ENCODE data around the gene SETD3.
"Not testable (repeated sequence)": the region's sequence is repeated elsewhere in the genome, so short reads cannot be mapped to it uniquely, and the experiment has no call there.

SETD3 gene

DNA sequence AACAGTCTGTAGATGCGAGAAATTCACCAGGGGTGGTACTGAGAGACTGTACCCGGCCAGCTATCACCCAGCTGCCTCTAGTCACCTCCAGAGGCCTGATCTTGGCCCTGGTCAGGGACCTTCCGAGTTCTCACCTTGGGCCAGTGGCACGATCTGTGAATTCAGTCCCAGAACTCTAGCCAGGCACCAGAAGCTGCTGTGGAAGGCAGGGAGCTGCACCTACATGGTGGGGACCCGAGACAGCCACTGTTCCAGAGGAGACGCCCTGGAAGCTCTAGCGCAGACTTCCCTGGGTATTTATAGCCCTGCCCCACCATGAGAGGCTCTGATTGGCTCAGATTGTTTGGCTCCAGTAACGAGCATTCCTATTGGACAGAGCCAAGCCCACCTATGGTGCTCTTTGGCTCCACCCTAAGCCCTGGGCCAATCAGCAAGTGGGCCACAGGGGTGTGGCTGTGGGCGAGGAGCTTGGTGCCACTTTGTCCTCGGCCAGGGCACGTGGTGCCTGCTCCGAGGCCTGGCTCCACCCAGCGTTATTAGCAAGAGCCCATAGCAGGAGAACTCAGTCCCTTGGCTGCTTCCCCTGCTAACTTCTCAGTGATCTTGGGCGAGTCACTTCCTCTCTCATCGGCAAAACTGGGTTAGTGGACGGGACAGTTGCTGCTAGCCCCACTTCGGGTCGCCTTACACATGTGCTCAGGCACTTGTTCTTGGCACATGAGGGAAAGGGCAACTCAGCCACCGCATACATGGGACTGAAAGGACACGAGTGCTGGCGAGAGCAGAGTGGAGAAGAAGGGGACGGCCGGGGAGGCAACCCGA lies 119.7 kb downstream of the SETD3 start:
- DNase-seq (ENCODE audit: low spot score) = no peak

- no peak for DNase-seq (ENCODE audit: low spot score)
These were observed 120.8 kb downstream of the SETD3 start for GRCh38 chr14:99359906-99360305.

DNA sequence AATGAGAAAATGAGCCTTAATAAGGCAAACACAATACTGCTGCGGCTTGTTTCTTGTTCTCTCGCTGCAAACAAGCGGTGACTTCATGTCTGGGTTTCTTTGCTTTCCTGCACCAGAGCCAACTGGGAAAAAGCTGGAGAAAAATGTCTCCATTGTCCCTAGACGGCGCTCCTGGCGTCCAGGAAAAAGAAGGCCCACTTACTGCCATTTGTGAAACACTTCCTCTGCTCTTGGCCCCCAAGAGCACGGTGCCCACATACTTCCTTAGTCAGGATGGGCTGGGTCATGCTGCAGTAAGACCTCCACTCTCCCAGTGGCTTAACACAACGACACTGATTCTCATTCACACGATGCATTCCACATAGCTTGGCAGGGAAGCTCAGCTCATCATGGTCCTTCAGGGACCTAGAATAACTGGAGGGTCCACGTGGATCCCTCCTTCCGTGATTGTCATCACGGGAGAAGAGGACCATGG lies 122.7 kb downstream of the SETD3 start:
- no peak for DNase-seq (ENCODE audit: low spot score)

DNA sequence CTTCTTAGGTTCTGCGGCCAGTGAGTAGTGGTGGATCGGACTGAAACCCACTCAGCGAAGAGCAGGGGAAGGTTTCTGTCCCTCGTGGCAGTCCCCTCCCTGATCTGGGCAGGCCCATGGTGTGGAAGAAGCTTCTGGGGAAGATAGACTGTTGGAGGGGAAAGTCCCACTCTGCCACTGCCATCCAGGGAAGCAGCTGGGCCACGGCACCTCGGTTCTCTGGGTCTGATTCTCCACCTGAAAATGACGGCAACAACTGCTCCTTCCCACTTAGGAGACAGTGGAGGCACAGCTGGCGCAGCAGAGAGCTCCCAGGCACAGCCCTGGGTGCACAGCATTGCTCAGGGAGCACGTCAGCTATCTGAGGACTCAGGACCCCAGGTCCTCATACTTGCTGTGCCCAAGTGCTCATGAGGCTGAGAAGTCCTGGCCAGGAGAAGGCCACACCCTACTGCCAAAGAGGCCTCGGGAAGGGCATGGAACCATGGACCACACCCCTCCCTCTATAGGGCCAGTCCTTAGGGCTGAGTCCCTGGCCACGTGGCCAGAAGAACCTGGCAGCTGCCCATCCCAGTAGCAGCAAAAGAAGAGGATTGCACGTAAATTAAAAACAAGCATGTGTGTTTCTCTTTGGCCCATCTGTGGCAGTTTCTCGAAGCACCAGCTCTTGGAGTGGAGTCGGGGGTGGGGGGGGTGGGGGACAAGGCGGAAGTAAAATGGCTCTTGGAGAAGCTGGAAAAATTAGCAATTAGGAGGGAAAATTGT lies 123.3 kb downstream of the SETD3 start:
- no peak for DNase-seq (ENCODE audit: low spot score)

DNA sequence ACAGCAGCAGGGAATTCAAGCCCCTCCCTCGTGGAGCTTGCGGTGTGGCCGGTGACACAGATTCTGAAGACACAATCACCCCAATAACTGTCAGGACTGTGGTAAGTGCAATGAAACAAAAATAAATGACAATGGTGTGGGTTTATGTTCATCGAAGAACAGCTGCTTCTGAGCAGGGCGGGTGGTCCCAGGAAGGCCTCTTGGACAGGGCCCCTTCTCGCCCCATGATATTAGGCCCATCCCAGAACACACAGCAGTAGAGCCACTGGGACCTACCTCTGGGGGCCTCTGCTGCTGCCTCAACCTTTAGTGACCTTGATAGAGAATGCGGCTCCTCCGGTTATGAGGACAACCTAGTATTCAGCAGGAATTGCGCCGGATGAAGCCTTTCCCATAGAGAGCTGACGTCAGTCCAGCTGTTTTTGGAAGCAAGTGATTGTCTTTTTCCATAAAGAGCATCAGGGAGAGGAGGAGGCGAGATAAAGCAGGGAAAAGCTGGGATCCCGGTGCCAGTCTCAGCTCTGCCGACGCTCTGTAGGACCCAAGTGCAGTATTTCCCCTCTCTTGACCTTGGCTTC lies 124.5 kb downstream of the SETD3 start:
- DNase-seq (ENCODE audit: low spot score) = no peak

GRCh38 chr14:99354166-99354875 lies 126.3 kb downstream of the SETD3 start:
- DNase-seq (ENCODE audit: low spot score) = no peak

GRCh38 chr14:99352688-99353280 lies 127.9 kb downstream of the SETD3 start:
- no peak for DNase-seq (ENCODE audit: low spot score)

GRCh38 chr14:99351166-99352007 lies 129.3 kb downstream of the SETD3 start:
- DNase-seq (ENCODE audit: low spot score) = no peak

GRCh38 chr14:99350751-99351150 lies 129.9 kb downstream of the SETD3 start:
- no peak for DNase-seq (ENCODE audit: low spot score)

- no peak for DNase-seq (ENCODE audit: low spot score)
These were observed 130.8 kb downstream of the SETD3 start for GRCh38 chr14:99349721-99350495.

DNA sequence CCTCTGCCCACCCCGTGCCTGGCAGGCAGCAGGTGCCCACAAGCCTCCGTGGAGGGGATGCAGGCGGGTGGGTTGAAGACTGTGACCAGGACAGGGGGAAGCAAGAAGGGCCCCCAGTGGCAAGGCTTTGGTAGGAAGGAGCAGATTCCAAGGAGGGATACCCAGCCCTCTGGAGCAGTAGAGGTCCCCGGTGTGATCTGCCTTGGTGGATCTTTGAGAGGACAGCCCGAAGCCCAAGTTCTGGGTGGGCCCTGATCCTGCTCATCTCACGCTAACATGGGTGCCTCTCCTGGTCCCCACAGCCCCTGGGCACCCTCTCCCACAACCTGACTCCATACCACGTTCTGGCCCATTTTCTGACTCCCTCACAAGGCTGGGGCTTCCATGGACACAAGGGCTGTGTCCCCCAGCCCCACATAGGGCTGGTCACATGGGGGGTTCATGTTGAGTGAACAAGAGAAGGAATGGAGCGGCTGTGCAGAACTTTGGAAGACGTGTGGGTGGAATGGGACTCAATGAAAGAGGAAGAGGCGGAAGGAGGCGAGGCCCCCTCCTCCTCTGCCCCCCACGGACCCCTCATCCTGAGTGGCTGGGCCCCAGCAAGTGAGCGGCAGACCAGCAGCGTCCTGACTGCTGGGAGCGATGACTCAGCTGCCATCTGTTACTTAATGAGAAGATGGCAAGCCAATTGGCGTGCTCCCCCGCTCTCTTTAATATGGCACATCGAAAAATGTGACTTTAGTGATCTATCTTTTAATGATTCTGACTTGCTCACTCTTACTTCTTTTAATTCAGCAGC lies 131.6 kb downstream of the SETD3 start:
- DNase-seq (ENCODE audit: low spot score) = no peak

DNA sequence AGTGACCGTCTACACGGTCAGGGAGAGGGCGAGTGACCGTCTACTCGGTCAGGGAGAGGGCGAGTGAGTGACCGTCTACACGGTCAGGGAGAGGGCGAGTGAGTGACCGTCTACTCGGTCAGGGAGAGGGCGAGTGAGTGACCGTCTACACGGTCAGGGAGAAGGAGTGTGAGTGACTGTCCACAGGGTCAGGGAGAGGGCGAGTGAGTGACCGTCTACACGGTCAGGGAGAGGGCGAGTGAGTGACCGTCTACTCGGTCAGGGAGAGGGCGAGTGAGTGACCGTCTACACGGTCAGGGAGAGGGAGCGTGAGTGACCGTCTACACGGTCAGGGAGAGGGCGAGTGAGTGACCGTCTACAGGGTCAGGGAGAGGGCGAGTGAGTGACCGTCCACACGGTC lies 132.4 kb downstream of the SETD3 start:
- not testable (repeated sequence) for DNase-seq (ENCODE audit: low spot score)
